ENCODE measurements around the gene USP7.
A peak's percentile ranks its signal among the peaks of the same experiment; 100 is the strongest.

USP7 gene

DNA sequence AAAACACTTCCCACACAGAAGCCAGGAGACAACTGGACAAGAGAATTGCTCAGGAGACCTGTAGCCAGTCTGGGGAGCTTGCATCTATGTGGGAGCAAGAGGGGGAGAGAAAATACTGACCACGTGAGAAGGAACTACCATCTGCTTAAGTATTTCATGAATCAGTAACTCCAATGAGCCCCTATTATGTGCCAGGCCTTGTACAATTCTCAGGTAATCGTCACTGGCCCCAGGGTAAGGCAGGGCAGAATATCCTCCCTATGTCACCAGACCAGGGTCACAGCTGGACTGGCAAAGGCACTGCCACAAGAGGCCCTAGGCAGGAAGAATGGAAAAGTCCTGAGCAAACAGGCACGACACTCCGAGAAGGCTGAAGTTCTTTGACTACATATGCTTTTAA lies 25.9 kb downstream of the USP7 start:
- H3K4me3 Mint-ChIP-seq = no peak overlapping the region
- no peaks in the 10 kb centered on the region for H3K9me3 Mint-ChIP-seq
- peaks cover 38% of the 10 kb centered on the region for H3K4me1 Mint-ChIP-seq
- TF ChIP-seq CTCF (IDR thresholded peaks at IDR 0.05; ENCODE audit: unreplicated experiment in 3 of 3) = no peak
- peak overlapping the region in 1 of 3 experiments; percentile 42 for H3K27ac Mint-ChIP-seq
- H3K27me3 Mint-ChIP-seq (ENCODE audit: low read depth) = peaks cover 3% of the 10 kb centered on the region
- no peaks in the 10 kb centered on the region for H3K36me3 Mint-ChIP-seq (ENCODE audit: low read depth)

GRCh38 chr16:8936421-8936820 lies 27.3 kb downstream of the USP7 start:
- Mint-ChIP-seq H3K4me1 (peaks cover 41% of the 10 kb centered on the region), H3K27me3 (ENCODE audit: low read depth) (peaks cover 3% of the 10 kb centered on the region), H3K4me3 (no peak overlapping the region), H3K36me3 (ENCODE audit: low read depth) (no peaks in the 10 kb centered on the region), H3K27ac (no peak overlapping the region), H3K9me3 (no peaks in the 10 kb centered on the region)
- TF ChIP-seq CTCF (IDR thresholded peaks at IDR 0.05; ENCODE audit: unreplicated experiment in 3 of 3) = peak; percentile 39 to 49 (median 40)

- H3K9me3 Mint-ChIP-seq = no peaks in the 10 kb centered on the region
- no peak for TF ChIP-seq CTCF (IDR thresholded peaks at IDR 0.05; ENCODE audit: unreplicated experiment in 3 of 3)
- no peak overlapping the region for H3K27ac Mint-ChIP-seq
- no peaks in the 10 kb centered on the region for H3K36me3 Mint-ChIP-seq (ENCODE audit: low read depth)
- peaks cover 41% of the 10 kb centered on the region for H3K4me1 Mint-ChIP-seq
- H3K27me3 Mint-ChIP-seq (ENCODE audit: low read depth) = no peaks in the 10 kb centered on the region
- no peak overlapping the region for H3K4me3 Mint-ChIP-seq
These were observed 27.7 kb downstream of the USP7 start for GRCh38 chr16:8935989-8936388.

DNA sequence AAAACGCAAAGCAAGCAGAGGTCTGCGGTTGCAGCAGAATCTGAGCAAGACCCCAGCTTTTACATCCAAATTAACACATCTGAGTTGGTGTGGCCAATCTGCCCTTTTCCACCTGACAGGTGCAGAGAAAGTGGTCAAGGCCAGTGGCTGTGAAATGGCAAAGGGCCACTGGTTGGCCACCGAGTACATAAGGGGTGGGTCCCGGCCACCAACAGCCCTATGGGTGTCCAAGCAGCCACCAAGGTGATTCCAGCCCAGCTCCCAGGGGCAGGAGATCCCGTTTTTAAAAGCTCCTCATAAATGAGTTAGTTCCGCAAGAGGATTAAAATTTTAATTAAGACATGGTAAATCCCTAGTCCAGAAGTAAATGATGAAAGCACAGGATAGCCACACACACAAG lies 29.1 kb downstream of the USP7 start:
- Mint-ChIP-seq H3K36me3 (ENCODE audit: low read depth) (peaks cover 6% of the 10 kb centered on the region), H3K27me3 (ENCODE audit: low read depth) (no peaks in the 10 kb centered on the region), H3K27ac (no peak overlapping the region), H3K4me1 (peaks cover 41% of the 10 kb centered on the region), H3K9me3 (no peaks in the 10 kb centered on the region), H3K4me3 (no peak overlapping the region)
- no peak for TF ChIP-seq CTCF (IDR thresholded peaks at IDR 0.05; ENCODE audit: unreplicated experiment in 3 of 3)

- H3K36me3 Mint-ChIP-seq (ENCODE audit: low read depth) = peaks cover 31% of the 10 kb centered on the region
- H3K27ac Mint-ChIP-seq = no peak overlapping the region
- no peaks in the 10 kb centered on the region for H3K27me3 Mint-ChIP-seq (ENCODE audit: low read depth)
- H3K4me3 Mint-ChIP-seq = no peak overlapping the region
- TF ChIP-seq CTCF (IDR thresholded peaks at IDR 0.05; ENCODE audit: unreplicated experiment in 3 of 3) = no peak
- H3K4me1 Mint-ChIP-seq = peaks cover 30% of the 10 kb centered on the region
- no peaks in the 10 kb centered on the region for H3K9me3 Mint-ChIP-seq
These were observed 31.8 kb downstream of the USP7 start for GRCh38 chr16:8931859-8932258.

DNA sequence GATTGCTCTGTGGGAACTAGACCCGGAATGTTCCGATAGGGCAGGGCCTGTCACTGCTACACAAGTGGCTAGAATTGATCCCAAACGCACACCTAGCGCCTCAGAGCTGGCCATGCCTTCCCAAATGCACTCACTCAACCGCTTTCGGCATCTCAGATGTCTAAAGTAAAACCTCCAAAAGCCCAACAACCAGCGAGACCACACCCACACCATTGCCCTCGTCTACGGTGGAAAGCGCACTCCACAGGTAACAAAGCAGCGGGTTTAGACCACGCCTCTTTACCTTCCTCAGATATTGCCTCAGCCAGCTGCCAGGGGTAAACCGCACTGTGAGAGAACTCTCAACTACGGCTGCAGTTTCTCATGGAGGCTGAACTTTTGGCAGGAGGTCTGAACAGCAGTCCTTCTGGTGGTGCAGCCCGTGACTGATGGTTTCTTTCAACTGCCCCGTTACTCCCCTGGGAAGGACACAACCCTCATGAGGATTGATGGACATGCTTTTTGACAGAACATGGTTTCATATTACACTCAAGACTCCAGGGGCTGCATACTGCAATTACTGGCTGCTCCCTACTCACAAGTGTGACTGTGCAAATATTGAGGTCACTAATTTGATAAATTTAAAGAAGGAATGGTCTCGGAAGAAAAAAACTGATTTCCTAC lies 34.5 kb downstream of the USP7 start:
- no peak for TF ChIP-seq CTCF (IDR thresholded peaks at IDR 0.05; ENCODE audit: unreplicated experiment in 3 of 3)
- Mint-ChIP-seq H3K4me3 (no peak overlapping the region), H3K4me1 (peaks cover 21% of the 10 kb centered on the region), H3K27me3 (ENCODE audit: low read depth) (no peaks in the 10 kb centered on the region), H3K9me3 (no peaks in the 10 kb centered on the region), H3K36me3 (ENCODE audit: low read depth) (peaks cover 50% of the 10 kb centered on the region), H3K27ac (no peak overlapping the region)
